Subcutaneous adipose tissue (tissue), 4 donors: Measurements from ENCODE around the gene ITGB3. TPM values are rescaled to one million over a fixed set of nuclear protein-coding genes. Genes with fewer than 3 reads are reported as not detected.

Experiments used
- CTCF ChIP-seq: fragments of 450-650 bp; IDR thresholded peaks from one replicate; pipeline ENCODE4 v1.5.1; 2016; ENCODE audit warnings: low read depth, mild to moderate bottlenecking, control low read depth, antibody characterized with exemption, moderate library complexity
- total RNA-seq, 4 donors: library from RNA; depleted of rRNA; stranded (reverse); fragments of >200 nt; gene quantifications; one replicate each; pipeline ENCODE4 v1.1.0, GENCODE V29; 2016

Gene ITGB3
- total RNA-seq, 4 donors from 2014 or later = 9.8 to 22.6 (median 13.8) TPM

GRCh38 chr17:47311420-47311819 lies 57.8 kb downstream of the ITGB3 start:
- no peak for TF ChIP-seq CTCF

GRCh38 chr17:47315451-47316266 lies 62.0 kb downstream of the ITGB3 start:
- TF ChIP-seq CTCF = no peak

- no peak for TF ChIP-seq CTCF
Observed at GRCh38 chr17:47316311-47316710, 62.7 kb downstream of the ITGB3 start.

- TF ChIP-seq CTCF = no peak
Observed at GRCh38 chr17:47317119-47317518, 63.5 kb downstream of the ITGB3 start.

GRCh38 chr17:47318197-47318918 lies 64.7 kb downstream of the ITGB3 start:
- TF ChIP-seq CTCF = no peak

- TF ChIP-seq CTCF = no peak
Observed at GRCh38 chr17:47320879-47321502, 67.4 kb downstream of the ITGB3 start.
